NCI-H460 (cell line): ENCODE results near the gene CISD3. TPM values are rescaled to one million over a fixed set of nuclear protein-coding genes. Genes with fewer than 3 reads are reported as not detected.

Experiments
- DNase-seq: peaks from one replicate; pipeline ENCODE4 v3.0.0-alpha.2; 2016; ENCODE audit warnings: low read depth; ENCODE audit errors: extremely low read depth
- total RNA-seq: library from RNA; depleted of rRNA; stranded (reverse); fragments of >200 nt; shearing (Covaris generic); gene quantifications from 2 replicates; pipeline ENCODE4 v1.2.3, GENCODE V29; 2014

The CISD3 gene
- total RNA-seq, 1 experiment from 2014 or later: 11.2 TPM

DNA sequence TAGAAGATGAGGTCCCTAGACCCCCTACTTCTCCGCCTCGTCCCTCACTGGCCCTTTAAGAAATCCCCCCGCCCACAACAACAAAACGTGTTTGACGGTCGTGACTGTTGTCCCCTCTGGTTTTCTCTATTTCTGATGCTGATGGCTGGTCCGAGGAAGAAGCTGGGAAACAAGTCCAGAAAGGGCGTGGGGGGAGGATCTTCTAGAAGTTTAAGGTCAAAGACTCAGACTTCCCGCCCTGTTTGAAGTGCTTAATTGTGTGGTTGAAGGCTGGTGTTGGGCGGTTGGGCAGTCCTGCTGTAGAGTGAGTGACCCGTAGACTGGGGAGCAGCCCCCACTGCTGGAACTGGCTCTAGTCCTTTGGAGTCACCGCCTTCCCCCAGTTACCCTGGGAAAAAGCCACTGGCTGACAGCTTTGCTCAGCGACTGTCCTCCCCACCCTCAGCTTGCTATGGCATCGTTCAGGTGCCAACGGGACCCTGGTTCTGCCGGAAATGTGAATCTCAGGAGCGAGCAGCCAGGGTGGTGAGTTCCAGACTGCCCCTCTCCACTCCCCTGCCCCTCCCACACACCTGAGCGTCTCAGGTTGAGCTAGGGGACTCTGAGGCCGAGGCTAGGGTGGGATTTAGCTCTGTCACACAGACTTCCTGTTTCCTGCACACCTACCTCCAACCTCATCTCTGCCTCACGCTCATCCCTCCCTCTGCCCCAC, 23.5 kb upstream of the CISD3 start:
- DNase-seq: no peak

- DNase-seq: no peak
These were observed 22.3 kb upstream of the CISD3 start for GRCh38 chr17:38707678-38708351.

DNA sequence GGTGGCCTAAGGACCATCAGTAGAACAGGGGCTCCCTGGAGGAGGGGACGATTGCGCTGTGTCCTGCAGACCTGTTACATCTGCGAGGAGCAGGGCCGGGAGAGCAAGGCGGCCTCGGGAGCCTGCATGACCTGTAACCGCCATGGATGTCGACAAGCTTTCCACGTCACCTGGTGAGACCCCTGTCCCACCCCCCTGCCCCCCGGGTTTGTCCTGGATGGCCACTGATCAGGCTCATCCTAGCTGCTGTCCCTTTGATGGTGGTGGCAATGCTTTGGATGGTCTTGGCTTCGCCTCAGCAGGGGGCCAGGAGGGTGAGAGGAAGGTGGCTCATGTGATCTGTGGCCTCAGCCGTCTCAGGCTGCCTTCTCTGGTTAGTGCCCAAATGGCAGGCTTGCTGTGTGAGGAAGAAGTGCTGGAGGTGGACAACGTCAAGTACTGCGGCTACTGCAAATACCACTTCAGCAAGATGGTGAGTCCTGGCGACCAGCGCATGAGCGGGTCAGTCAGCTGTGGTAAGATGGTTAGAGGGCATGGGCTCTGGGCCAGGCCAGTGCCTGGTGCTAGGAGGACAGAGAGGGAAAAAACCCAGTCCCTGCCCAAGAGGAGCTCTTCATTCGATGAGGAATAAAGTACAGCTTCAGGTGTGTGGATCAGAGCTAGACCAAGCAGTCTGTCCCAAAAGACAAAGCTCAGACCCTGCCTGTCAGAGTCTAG, 20.9 kb upstream of the CISD3 start:
- DNase-seq: no peak

GRCh38 chr17:38709864-38710603, 20.1 kb upstream of the CISD3 start:
- no peak for DNase-seq

DNA sequence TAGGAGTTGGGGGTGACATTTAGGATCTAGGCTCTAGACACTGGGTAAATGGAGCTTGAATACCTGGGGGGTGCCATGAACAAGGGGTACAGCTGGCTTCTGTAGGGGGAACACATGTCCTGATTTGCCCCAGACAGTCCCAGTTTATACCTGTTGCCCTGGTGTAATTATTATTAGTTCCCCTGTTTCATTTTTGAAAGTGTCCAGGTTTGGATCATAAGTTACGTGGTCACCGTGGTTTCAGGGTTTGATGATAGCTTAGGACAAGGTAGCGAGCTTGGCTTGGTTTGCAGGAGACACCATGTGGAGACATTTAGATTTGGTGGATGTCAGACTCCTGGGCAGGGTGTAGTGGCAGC, 19.6 kb upstream of the CISD3 start:
- DNase-seq: no peak

- DNase-seq: no peak
These were observed 19.2 kb upstream of the CISD3 start for GRCh38 chr17:38710985-38711384.

DNA sequence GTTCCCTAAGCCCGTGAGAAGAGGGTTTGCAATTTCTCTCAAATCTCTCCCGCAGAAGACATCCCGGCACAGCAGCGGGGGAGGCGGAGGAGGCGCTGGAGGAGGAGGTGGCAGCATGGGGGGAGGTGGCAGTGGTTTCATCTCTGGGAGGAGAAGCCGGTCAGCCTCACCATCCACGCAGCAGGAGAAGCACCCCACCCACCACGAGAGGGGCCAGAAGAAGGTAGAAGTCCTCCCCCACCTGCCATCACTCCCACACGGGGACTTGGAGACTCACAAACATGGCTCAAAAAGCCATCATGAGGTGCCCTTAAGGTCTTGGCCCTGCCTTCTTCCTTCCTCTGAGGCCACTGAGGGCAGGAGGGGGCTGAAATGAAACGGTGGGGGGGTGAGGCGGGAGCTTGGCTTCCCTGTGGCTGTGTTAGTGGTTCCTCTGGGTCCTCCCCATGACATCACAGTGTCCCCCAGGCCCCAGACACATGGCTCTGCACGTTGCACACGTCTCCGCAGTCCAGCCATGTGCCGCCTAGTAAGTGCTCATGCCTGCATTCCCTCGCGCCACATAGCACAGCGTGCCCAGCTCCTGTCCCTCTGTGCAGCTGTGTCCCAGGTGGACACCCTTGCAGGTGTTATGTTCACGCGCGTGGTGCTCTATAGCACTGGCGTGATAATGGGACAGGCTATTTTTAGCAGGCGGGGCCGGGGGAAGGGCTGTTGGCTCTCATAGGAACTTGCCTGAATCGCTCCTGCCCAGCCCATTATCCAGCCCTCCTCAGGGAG, 18.2 kb upstream of the CISD3 start:
- no peak for DNase-seq

- no peak for DNase-seq
These were observed 17.5 kb upstream of the CISD3 start for GRCh38 chr17:38712593-38712992.

DNA sequence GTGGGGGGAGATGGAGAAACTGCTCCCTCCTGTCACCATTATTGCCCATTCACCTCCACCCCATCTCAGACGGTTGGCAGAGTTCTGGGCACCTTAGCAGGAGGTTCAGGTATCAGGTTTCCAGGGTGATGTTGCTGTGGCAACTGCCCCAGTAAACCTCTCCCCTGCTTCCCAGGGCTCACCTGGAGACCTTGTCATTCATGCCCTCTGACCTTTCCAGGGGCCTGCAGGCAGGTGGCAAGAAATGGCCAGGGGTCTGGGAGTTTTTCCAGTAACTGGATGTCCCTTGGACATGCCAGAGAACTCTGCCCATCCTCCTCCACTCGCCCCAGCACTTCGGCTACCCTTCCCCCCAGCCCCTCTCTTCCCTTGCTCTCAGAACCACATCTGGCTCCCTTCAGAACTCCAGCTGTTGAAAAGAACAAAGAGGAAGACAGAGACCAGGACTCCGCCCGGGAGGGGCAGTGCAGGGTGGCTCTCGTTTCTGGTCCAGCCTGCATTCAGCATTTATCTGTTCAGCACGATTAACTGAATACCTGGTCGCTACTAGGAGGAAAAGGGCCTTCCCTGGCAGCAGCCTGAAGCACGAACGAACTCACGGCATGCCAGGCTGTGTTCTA, 16.6 kb upstream of the CISD3 start:
- no peak for DNase-seq

- DNase-seq: no peak
These were observed 14.8 kb upstream of the CISD3 start for GRCh38 chr17:38715216-38715943.

GRCh38 chr17:38716368-38717005, 13.7 kb upstream of the CISD3 start:
- no peak for DNase-seq

DNA sequence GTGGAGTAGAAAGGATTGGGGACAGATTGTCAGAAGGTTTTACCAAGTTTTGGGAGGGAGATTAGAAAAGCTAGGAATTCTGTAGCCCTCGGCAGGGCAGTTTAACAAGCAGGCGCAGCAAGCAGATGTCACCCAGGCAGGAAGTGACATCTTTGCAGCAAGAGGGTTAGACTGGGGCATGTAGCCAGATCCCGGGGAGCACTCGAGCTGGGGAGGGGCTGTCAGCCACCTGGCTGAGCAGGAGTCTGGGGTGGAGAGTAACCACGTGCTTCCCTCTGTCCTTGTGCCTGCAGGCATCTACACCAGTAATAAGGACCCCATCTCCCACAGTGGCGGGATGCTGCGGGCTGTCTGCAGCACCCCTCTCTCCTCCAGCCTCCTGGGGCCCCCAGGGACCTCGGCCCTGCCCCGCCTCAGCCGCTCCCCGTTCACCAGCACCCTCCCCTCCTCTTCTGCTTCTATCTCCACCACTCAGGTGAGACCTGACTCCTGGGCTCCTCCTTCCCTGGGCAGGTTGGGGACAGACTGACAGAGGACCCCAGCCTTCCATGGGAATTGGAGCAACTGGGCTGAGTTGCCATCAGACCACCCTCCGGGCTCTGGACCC, 12.9 kb upstream of the CISD3 start:
- no peak for DNase-seq

DNA sequence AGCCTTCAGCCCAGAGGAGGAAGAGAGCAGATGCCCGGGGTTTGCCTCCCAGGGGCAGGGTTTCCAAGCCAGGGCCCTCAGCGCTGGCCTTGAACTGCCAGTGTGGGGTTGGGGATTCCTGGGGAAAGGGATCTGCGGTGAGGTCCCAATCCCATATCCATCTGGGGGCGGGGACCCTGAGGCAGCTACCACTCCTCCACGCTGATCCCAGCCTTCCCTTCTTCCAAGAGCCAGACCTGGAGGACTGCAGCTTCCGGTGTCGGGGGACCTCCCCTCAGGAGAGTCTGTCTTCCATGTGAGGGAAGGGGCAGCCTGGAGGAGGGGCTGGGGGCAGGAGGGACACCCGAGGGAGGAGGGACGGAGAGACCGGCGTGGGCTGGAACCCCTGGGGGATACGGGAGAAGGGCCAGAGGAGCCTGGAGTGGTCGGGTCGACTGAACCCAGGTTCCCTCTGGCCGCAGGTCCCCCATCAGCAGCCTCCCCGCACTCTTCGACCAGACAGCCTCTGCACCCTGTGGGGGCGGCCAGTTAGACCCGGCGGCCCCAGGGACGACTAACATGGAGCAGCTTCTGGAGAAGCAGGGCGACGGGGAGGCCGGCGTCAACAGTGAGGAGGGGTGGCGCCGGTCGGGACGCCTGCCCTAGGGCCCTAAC, 10.7 kb upstream of the CISD3 start:
- no peak for DNase-seq

- DNase-seq: no peak
These were observed 10.0 kb upstream of the CISD3 start for GRCh38 chr17:38719943-38720641.

- no peak for DNase-seq
These were observed 9.2 kb upstream of the CISD3 start for GRCh38 chr17:38720941-38721340.

- DNase-seq: no peak
These were observed 8.3 kb upstream of the CISD3 start for GRCh38 chr17:38721802-38722201.

- no peak for DNase-seq
These were observed 5.7 kb upstream of the CISD3 start for GRCh38 chr17:38724337-38724988.
